Measurements from ENCODE around the gene SLK. TPM values are rescaled to one million over a fixed set of nuclear protein-coding genes. Genes with fewer than 3 reads are reported as not detected.

SLK gene
- total RNA-seq, 2 experiments from 2014 or later: 19.4 to 19.9 TPM

DNA sequence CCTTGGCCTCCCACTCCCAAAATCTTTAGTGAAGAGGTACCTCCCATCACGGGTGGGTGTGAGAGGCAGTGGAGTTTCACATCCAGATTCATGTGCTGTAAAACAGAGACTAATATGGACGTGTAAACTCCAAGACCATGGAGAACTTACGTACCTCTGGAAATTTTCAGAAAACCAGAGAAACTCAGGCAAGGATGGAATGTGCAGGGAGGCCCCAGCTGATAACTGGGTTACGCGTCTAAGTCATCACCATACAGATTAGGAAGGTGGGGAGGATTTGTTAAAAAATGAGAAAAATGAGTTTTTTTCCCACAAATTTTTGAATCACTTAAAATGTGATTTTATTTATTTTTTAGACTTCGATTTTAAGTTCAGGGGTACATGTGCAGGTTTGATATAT, 32.6 kb upstream of the SLK start:
- TF ChIP-seq, protein P1, sequence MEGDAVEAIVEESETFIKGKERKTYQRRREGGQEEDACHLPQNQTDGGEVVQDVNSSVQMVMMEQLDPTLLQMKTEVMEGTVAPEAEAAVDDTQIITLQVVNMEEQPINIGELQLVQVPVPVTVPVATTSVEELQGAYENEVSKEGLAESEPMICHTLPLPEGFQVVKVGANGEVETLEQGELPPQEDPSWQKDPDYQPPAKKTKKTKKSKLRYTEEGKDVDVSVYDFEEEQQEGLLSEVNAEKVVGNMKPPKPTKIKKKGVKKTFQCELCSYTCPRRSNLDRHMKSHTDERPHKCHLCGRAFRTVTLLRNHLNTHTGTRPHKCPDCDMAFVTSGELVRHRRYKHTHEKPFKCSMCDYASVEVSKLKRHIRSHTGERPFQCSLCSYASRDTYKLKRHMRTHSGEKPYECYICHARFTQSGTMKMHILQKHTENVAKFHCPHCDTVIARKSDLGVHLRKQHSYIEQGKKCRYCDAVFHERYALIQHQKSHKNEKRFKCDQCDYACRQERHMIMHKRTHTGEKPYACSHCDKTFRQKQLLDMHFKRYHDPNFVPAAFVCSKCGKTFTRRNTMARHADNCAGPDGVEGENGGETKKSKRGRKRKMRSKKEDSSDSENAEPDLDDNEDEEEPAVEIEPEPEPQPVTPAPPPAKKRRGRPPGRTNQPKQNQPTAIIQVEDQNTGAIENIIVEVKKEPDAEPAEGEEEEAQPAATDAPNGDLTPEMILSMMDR (conservative IDR thresholded peaks at IDR 0.05; ENCODE audit: low read length): no peak
- no peak for TF ChIP-seq EZH2phosphoT487 (IDR thresholded peaks at IDR 0.05; ENCODE audit: borderline replicate concordance, low read depth, low read length)
- H3K9me2 ChIP-seq (ENCODE audit: insufficient read depth, low read length): no peaks in the 10 kb centered on the region
- H3K4me3 ChIP-seq (ENCODE audit: low read depth, low read length, poor library complexity, severe bottlenecking): no peak overlapping the region
- BruUV-seq (replicated peaks): no TSS peak
- intact Hi-C loops (cut with micrococcal nuclease; ENCODE audit: unreplicated experiment): no loop called here
- H3K4me2 ChIP-seq (ENCODE audit: low read length): no peak overlapping the region
- no peak overlapping the region for H3K27ac ChIP-seq (ENCODE audit: low read depth, low read length, poor library complexity, severe bottlenecking)
- H4K20me1 ChIP-seq (ENCODE audit: insufficient read depth, low read length): no peaks in the 10 kb centered on the region
- no peaks in the 10 kb centered on the region for H3K36me3 ChIP-seq (ENCODE audit: insufficient read depth, low read length)
- no peaks in the 10 kb centered on the region for H3K79me2 ChIP-seq (ENCODE audit: insufficient read depth, low read depth, low read length)
- H2AFZ ChIP-seq (ENCODE audit: low read length): no peak overlapping the region
- H3K9me3 ChIP-seq (ENCODE audit: low read length): no peaks in the 10 kb centered on the region
- no peak for DNase-seq (ENCODE audit: low spot score)
- CTCF ChIA-PET (ENCODE audit: unreplicated experiment): no interaction called here
- H3K4me1 ChIP-seq (ENCODE audit: insufficient read depth, low read length, poor library complexity, severe bottlenecking): no peaks in the 10 kb centered on the region
- POLR2A ChIA-PET: no interaction called here

DNA sequence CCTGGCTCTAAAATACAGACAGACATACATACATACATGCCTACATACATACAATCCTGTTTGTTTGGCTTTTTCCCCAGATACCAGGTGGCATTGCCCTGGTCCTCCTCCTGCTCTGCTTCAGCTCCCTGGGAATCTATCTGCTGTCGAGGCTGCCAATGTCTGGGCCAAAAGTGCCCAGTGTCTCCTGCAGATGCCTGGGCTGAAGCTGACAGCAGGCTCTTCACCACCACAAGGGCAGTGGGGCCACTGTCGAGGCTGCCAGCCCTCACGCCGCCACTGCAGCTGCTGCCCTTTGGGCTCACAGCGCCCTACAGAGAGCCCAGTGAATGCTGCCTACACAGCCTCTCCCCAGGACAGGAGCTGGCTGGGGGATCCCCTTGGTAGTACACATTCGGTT, 30.9 kb upstream of the SLK start:
- Histone ChIP-seq H4K20me1 (ENCODE audit: insufficient read depth, low read length) (no peaks in the 10 kb centered on the region), H3K4me3 (ENCODE audit: low read depth, low read length, poor library complexity, severe bottlenecking) (no peak overlapping the region), H3K4me2 (ENCODE audit: low read length) (no peak overlapping the region), H3K36me3 (ENCODE audit: insufficient read depth, low read length) (no peaks in the 10 kb centered on the region), H3K4me1 (ENCODE audit: insufficient read depth, low read length, poor library complexity, severe bottlenecking) (no peaks in the 10 kb centered on the region), H3K27ac (ENCODE audit: low read depth, low read length, poor library complexity, severe bottlenecking) (no peak overlapping the region), H3K9me2 (ENCODE audit: insufficient read depth, low read length) (no peaks in the 10 kb centered on the region), H3K9me3 (ENCODE audit: low read length) (no peaks in the 10 kb centered on the region), H3K79me2 (ENCODE audit: insufficient read depth, low read depth, low read length) (no peaks in the 10 kb centered on the region), H2AFZ (ENCODE audit: low read length) (no peak overlapping the region)
- intact Hi-C loops (cut with micrococcal nuclease; ENCODE audit: unreplicated experiment): no loop called here
- POLR2A ChIA-PET: no interaction called here
- no peak for DNase-seq (ENCODE audit: low spot score)
- TF ChIP-seq, protein P1 (conservative IDR thresholded peaks at IDR 0.05; ENCODE audit: low read length): no peak
- TF ChIP-seq EZH2phosphoT487 (IDR thresholded peaks at IDR 0.05; ENCODE audit: borderline replicate concordance, low read depth, low read length): no peak
- no TSS peak for BruUV-seq (replicated peaks)
- CTCF ChIA-PET (ENCODE audit: unreplicated experiment): no interaction called here

GRCh38 chr10:103939522-103939921, 27.4 kb upstream of the SLK start:
- Histone ChIP-seq H3K4me3 (ENCODE audit: low read depth, low read length, poor library complexity, severe bottlenecking) (no peak overlapping the region), H3K9me2 (ENCODE audit: insufficient read depth, low read length) (no peaks in the 10 kb centered on the region), H3K36me3 (ENCODE audit: insufficient read depth, low read length) (no peaks in the 10 kb centered on the region), H2AFZ (ENCODE audit: low read length) (no peak overlapping the region), H4K20me1 (ENCODE audit: insufficient read depth, low read length) (no peaks in the 10 kb centered on the region), H3K4me2 (ENCODE audit: low read length) (no peak overlapping the region), H3K9me3 (ENCODE audit: low read length) (no peaks in the 10 kb centered on the region), H3K79me2 (ENCODE audit: insufficient read depth, low read depth, low read length) (no peaks in the 10 kb centered on the region), H3K27ac (ENCODE audit: low read depth, low read length, poor library complexity, severe bottlenecking) (no peak overlapping the region), H3K4me1 (ENCODE audit: insufficient read depth, low read length, poor library complexity, severe bottlenecking) (no peaks in the 10 kb centered on the region)
- no TSS peak for BruUV-seq (replicated peaks)
- intact Hi-C loops (cut with micrococcal nuclease; ENCODE audit: unreplicated experiment): no loop called here
- no peak for TF ChIP-seq EZH2phosphoT487 (IDR thresholded peaks at IDR 0.05; ENCODE audit: borderline replicate concordance, low read depth, low read length)
- TF ChIP-seq, protein P1 (conservative IDR thresholded peaks at IDR 0.05; ENCODE audit: low read length): no peak
- ChIA-PET CTCF (ENCODE audit: unreplicated experiment) (no interaction called here), POLR2A (interaction anchor here (0.6 kb wide), 1 partner anchor 44 kb away, joined by 3 read pairs; no protein-coding TSS in a partner anchor)
- DNase-seq (ENCODE audit: low spot score): no peak
